KOPT-K1 (cell line): ENCODE data around the gene NEK6.

Source experiments
- H3K27ac ChIP-seq: fragments of 200-600 bp; sonication (generic); 2 replicates; pipeline ENCODE4 v1.5.1; 2016; ENCODE audit warnings: antibody characterized with exemption, mild to moderate bottlenecking, low read depth, low read length; ENCODE audit not compliant: poor library complexity, severe bottlenecking
- H3K36me3 ChIP-seq: fragments of 200-600 bp; sonication (generic); 2 replicates; pipeline ENCODE4 v1.5.1; 2017; ENCODE audit warnings: antibody characterized with exemption, mild to moderate bottlenecking, low read length, moderate library complexity; ENCODE audit not compliant: insufficient read depth
- H3K9me3 ChIP-seq: fragments of 200-600 bp; sonication (generic); 2 replicates; pipeline ENCODE4 v1.5.1; 2017; ENCODE audit warnings: antibody characterized with exemption, low read length, mild to moderate bottlenecking; ENCODE audit not compliant: insufficient read depth, poor library complexity, severe bottlenecking

NEK6 gene

DNA sequence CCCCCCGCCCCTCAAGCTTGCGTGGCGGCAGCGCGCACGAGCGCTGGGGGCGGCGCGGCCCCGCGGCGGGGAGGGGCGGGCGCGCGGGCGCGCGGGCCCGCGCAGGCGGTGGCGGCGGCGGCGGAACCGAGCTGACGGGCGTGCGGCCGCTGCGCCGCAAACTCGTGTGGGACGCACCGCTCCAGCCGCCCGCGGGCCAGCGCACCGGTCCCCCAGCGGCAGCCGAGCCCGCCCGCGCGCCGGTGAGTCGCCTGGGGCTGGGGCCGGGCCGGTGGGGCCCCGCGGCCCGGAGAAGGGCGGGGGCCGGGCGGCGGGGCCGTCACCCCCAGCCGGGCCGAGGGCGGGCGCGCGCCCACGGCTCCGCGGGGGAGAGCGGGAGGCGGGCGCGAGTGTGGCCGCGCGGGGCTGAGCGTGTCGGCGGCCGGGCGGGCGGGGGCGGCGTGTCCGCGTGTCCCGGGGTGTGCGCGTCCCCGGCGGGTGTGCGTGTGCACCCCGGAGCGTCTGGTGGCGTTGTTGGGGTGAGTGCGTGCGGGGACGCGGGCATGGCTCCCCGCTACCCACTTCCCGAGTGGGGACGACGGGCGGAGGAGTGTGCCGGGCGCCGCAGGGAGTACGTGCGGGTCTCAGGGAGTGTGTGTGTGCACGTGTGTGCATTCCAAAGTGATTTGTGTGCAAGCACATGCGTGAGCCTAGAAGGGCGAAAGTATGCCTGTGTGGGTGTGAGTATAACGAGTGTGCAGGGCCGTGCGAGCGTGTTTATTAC is at the start of gene NEK6:
Gene NEK6, plus strand, starts transcription at position 106 of the 763 bp plus-strand sequence. CDS start 44,016 bp downstream, outside the sequence.
- Histone ChIP-seq H3K27ac (peak within 1 kb of the TSS; percentile 25), H3K36me3 (no peaks in the 10 kb centered on the region)

GRCh38 chr9:124208571-124208970 is 49.2 kb upstream of the NEK6 start:
- Histone ChIP-seq H3K36me3 (no peaks in the 10 kb centered on the region), H3K27ac (peak overlapping the region; percentile 30), H3K9me3 (no peaks in the 10 kb centered on the region)

More for the DNA sequence above, at the start of gene NEK6:
- no peaks in the 10 kb centered on the region for H3K9me3 ChIP-seq

DNA sequence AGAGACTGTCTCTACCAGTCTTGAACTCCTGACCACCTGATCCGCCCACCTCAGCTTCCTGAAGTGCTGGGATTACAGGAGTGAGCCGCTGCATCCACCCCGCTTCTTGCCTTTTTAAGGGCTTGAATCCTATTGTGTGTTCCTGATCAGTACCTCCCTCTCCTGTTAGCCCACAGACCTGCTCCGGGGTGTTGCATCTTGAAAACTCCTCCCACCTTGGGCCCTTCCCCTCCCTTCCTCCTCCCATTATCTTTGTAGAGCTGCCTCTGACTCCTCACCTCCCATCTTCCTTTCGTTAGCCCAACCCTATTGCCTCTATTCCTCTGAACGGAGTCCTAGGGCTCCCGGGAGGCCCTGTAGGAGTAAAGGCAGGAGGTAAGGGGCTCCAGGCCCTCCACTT is 48.5 kb upstream of the NEK6 start:
- no peaks in the 10 kb centered on the region for H3K9me3 ChIP-seq
- no peak overlapping the region for H3K27ac ChIP-seq
- no peaks in the 10 kb centered on the region for H3K36me3 ChIP-seq

DNA sequence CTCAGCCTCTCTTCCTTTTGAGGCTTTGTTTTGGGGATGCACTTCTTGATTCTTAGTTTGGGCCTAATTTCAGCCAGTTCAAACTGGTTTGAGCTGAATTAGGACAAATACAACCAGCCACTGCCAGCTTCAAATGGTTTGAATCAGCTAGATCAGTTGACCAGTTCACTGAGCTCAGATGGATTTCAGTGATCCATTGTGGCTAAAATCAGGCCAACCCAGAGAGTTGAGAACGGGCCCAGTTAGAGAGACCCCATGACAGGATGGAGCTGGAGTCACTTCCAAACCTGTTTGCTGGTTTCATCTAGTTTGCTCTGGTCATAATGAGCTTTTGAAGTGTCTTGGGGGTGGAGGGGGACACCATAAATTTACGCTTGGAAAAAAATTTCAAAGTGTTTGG is 48.0 kb upstream of the NEK6 start:
- Histone ChIP-seq H3K9me3 (no peaks in the 10 kb centered on the region), H3K36me3 (no peaks in the 10 kb centered on the region), H3K27ac (no peak overlapping the region)

DNA sequence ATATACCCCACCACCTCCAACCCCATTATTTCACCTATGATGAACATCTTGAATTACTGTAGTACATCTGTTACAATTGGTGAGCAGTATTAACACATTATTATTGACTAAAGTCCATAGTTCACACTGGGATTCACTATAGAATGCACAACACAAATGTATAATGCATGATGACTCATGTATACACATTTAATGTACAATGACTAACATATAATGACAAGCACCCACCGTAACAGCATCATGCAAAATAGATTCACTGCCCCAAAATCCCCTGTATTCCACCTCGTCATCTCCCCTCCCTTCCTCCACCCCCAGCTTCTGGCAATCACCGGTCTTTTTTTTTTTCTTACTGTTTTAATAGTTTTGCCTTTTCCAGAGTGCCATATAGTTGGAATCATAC is 47.1 kb upstream of the NEK6 start:
- Histone ChIP-seq H3K9me3 (no peaks in the 10 kb centered on the region), H3K36me3 (no peaks in the 10 kb centered on the region), H3K27ac (no peak overlapping the region)

DNA sequence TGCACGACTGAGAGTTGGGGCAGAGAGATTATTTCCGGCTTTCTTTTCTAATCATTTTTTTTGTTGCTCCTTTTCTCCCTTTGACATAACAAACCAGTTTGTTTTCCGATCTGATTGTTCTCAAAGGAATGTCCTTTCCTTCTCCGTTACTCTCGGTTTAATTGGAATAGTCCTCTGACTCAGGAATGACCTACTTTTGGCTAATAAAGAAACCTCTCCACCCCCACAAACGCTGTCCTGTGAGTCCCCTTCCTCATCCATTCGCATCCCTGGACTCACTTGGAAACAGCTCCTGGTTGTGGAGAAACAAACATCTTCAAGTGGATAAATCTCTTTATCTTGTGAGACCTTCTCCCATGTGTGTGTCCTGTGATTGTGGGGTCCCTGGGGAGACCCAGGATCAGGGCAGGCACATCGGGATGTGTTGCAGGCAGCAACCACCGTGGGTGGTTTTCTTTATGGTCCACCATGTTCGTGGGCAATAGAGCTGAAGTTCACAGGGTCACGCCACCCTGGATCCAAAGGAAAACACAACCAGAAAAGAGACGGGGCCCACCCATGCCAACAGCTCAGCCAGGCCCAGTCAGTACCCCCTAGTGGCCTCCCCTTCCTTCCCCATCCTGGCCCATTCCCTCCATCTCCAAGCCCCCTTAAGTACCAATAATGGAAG is 45.2 kb upstream of the NEK6 start:
- H3K27ac ChIP-seq: no peak overlapping the region
- H3K36me3 ChIP-seq: no peaks in the 10 kb centered on the region
- H3K9me3 ChIP-seq: no peaks in the 10 kb centered on the region

DNA sequence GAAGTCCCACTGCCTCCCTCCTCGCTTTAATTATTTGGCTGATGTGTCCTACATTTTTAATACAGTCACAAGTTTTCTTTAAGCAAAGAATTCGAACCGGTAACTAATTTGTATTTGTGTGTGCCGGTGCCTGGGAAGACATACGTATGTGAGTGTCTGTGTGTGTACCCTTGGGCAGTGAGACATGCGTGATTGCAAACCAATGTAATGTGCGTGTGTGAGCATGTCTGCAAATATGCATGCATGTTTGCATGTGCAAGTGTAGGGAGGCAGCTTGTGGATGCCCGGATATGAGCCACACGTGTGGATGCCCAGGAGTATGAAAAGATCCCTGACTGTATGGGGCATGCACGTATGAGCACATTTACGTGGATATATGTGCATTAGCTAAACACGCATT is 44.4 kb upstream of the NEK6 start:
- H3K27ac ChIP-seq: no peak overlapping the region
- H3K36me3 ChIP-seq: no peaks in the 10 kb centered on the region
- H3K9me3 ChIP-seq: no peaks in the 10 kb centered on the region

DNA sequence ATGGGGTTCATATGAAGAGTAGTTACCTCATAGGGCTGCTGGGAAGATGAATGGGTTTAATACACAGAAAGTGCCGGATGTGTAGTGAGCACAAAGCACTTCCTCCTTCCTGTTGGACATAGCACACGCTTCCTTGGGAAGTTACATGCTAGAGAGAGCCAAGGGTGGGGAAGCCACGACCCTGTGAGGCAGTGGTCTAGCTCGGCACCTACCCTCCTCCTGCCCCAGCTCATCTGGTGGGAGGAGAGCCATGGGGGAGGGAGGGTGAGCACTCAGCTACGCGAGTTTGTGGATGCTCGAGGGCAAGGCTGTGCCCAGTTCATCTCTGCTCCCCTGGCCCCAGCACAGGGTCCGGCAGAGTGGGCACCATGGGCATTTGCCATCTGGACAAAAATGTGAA is 43.6 kb upstream of the NEK6 start:
- H3K36me3 ChIP-seq: no peaks in the 10 kb centered on the region
- H3K9me3 ChIP-seq: no peaks in the 10 kb centered on the region
- H3K27ac ChIP-seq: peak overlapping the region; percentile 80

- H3K27ac ChIP-seq: peak overlapping the region; percentile 80
- no peaks in the 10 kb centered on the region for H3K36me3 ChIP-seq
- H3K9me3 ChIP-seq: no peaks in the 10 kb centered on the region
Observed at GRCh38 chr9:124214596-124215367, 43.0 kb upstream of the NEK6 start.

DNA sequence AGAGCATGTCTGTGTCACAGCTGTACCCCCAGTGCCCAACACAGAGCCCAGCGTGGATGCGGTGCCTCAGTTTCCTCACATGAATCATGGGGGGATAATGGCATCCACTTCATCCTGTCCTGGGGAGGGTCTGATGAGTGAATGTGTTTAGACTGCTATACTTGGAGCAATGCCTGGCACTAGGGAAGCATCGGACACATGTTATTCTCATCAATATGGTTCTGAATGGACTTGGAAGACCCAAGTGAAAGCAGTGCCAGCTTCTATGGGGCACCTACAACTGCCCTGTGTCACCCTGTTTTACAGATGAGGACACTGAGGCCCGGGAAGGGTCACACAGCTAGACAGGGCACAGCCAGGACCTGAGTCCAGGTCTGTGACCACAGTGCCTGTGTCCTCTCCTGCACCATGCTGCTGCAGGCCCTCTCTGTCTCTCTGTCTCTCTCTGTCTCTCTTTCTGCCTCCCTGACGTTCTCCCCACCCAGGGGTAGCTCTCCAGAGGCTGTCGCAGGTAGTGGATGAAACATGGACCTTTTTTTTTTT is 42.3 kb upstream of the NEK6 start:
- Histone ChIP-seq H3K27ac (peak overlapping the region; percentile 80), H3K36me3 (no peaks in the 10 kb centered on the region), H3K9me3 (no peaks in the 10 kb centered on the region)

GRCh38 chr9:124215956-124216355 is 41.8 kb upstream of the NEK6 start:
- Histone ChIP-seq H3K27ac (peak overlapping the region; percentile 80), H3K36me3 (no peaks in the 10 kb centered on the region), H3K9me3 (no peaks in the 10 kb centered on the region)

GRCh38 chr9:124216474-124217176 is 41.1 kb upstream of the NEK6 start:
- Histone ChIP-seq H3K9me3 (no peaks in the 10 kb centered on the region), H3K27ac (peak overlapping the region; percentile 80), H3K36me3 (no peaks in the 10 kb centered on the region)

GRCh38 chr9:124217836-124218437 is 39.8 kb upstream of the NEK6 start:
- no peaks in the 10 kb centered on the region for H3K9me3 ChIP-seq
- no peaks in the 10 kb centered on the region for H3K36me3 ChIP-seq
- peak overlapping the region; percentile 80 for H3K27ac ChIP-seq

- no peaks in the 10 kb centered on the region for H3K36me3 ChIP-seq
- no peaks in the 10 kb centered on the region for H3K9me3 ChIP-seq
- peak overlapping the region; percentile 80 for H3K27ac ChIP-seq
Observed at GRCh38 chr9:124218438-124218982, 39.2 kb upstream of the NEK6 start.
